IPS DF 19.7 (cell line): ENCODE results near the gene CENPL.

ENCODE experiments used
- DNase-seq: peaks from one replicate; pipeline ENCODE4 v3.0.0-alpha.2; 2013; ENCODE audit warnings: low read depth, low spot score

Gene CENPL

DNA sequence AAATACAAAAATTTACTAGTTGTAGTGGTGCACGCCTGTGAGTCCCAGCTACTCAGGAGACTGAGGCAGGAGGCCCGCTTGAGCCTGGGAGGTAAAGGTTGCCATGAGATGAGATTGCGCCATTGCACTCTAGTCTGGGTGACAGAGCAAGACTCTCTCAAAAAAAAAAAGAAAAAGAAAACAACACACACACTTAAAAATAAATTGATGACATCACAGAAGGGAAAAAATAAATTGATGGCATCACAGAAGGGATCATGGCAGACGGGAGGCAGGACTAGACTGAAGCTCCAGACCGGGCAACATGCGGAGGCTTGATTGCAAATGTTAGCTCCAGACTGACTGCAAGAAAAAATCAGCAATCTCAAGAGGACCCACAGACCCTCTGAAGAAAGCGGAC lies 66.6 kb downstream of the CENPL start:
- no peak for DNase-seq

DNA sequence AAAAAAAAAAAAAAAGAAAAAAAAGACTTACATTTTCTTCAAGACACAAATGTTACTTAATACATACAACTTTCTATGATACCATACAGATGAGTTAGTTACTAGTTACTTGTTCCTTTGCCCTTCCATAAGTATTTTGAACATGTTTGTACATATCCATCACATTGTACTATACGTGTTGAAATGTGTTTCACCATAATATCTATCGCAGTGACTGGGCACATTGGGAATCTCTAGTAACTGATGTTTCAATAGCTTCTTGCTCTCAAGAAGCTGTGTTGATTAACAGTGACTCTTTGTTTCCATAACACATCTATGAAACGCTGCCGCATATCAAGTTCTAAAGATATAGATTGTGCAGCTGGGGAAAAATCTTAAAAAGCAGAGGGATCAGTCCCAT lies 67.0 kb downstream of the CENPL start:
- no peak for DNase-seq

DNA sequence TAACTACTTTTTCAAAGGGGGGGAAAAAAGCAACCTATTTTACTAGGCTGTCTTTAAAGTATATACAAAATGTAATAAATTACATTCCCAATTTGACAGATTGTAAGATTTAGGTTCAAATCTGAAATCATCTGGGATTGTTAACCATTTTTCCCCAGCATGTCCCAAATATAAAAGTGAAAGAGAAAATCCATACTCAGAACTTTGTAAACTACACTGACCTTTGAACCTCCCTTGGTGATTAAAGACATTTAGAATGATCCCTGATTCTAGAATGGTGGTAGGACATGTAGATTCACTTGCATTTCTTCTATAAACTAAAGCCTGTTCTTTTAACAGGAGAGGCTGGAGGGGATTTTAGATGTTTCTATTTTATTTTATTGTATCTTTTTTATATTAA lies 70.9 kb downstream of the CENPL start:
- DNase-seq = no peak
